ENCODE results near the gene FLT3. TPM values are rescaled to one million over a fixed set of nuclear protein-coding genes. Genes with fewer than 3 reads are reported as not detected.

FLT3 gene
- total RNA-seq, 4 donors from 2014 or later: 0.55 to 0.95 TPM; not detected in 2

- WGBS, 2 donors (ENCODE audit: low coverage in 1 of 2): 0% methylated on average over 5 to 11 of the region's 11 CpGs
- Histone ChIP-seq H3K4me3 (peak overlapping the region; percentile 84 to 100 (median 94)), H3K27ac (peak overlapping the region; percentile 98 to 100 (median 99)), H3K4me1 (peaks cover 4 to 29% (median 20%) of the 10 kb centered on the region in 4 donors), H3K27me3 (no peaks in the 10 kb centered on the region), H3K9me3 (no peaks in the 10 kb centered on the region), H3K36me3 (no peaks in the 10 kb centered on the region)
- TF ChIP-seq CTCF (IDR thresholded peaks at IDR 0.05) (no peak), POLR2AphosphoS5 (IDR thresholded peaks at IDR 0.05) (no peak), POLR2A (IDR thresholded peaks at IDR 0.05) (no peak), EP300 (IDR thresholded peaks at IDR 0.05; ENCODE audit: low read depth) (no peak)
- DNase-seq: no peak
- in situ Hi-C loops (cut with MboI; ENCODE audit: low pct_ligation_motif_present in 1 of 4, low pct_unique_long_range_greater_than_20kb in 1 of 4, low sequenced_read_pairs in 3 of 4): no loop called here
- intact Hi-C loops (cut with DNase I; ENCODE audit: low total_unique reads): no loop called here
These were observed 37.2 kb upstream of the FLT3 start for GRCh38 chr13:28137596-28137995.

GRCh38 chr13:28136916-28137315, 36.5 kb upstream of the FLT3 start:
- TF ChIP-seq POLR2A (IDR thresholded peaks at IDR 0.05): no peak
- no peak for TF ChIP-seq EP300 (IDR thresholded peaks at IDR 0.05; ENCODE audit: low read depth)
- TF ChIP-seq CTCF (IDR thresholded peaks at IDR 0.05): no peak
- no peak for TF ChIP-seq POLR2AphosphoS5 (IDR thresholded peaks at IDR 0.05)
- H3K4me3 ChIP-seq: peak overlapping the region in 3 of 4 donors; percentile 84 to 97 (median 90)
- H3K36me3 ChIP-seq: no peaks in the 10 kb centered on the region
- H3K27ac ChIP-seq: peak overlapping the region in 3 of 4 donors; percentile 98 to 100 (median 98)
- 28 to 30% methylated on average over 7 of the region's 7 CpGs for WGBS, 2 donors (ENCODE audit: low coverage in 1 of 2)
- H3K27me3 ChIP-seq: no peaks in the 10 kb centered on the region
- no peaks in the 10 kb centered on the region for H3K9me3 ChIP-seq
- H3K4me1 ChIP-seq: peaks cover 4 to 29% (median 20%) of the 10 kb centered on the region in 4 donors
- in situ Hi-C loops (cut with MboI; ENCODE audit: low pct_ligation_motif_present in 1 of 4, low pct_unique_long_range_greater_than_20kb in 1 of 4, low sequenced_read_pairs in 3 of 4): no loop called here
- DNase-seq: no peak
- intact Hi-C loops (cut with DNase I; ENCODE audit: low total_unique reads): no loop called here

- H3K27me3 ChIP-seq: no peaks in the 10 kb centered on the region
- WGBS, 2 donors (ENCODE audit: low coverage in 1 of 2): 88% methylated on average over 5 to 11 of the region's 11 CpGs
- H3K4me3 ChIP-seq: no peak overlapping the region
- no peak overlapping the region for H3K27ac ChIP-seq
- TF ChIP-seq EP300 (IDR thresholded peaks at IDR 0.05; ENCODE audit: low read depth) (no peak), POLR2A (IDR thresholded peaks at IDR 0.05) (no peak), CTCF (IDR thresholded peaks at IDR 0.05) (no peak), POLR2AphosphoS5 (IDR thresholded peaks at IDR 0.05) (no peak)
- in situ Hi-C loops (cut with MboI; ENCODE audit: low pct_ligation_motif_present in 1 of 4, low pct_unique_long_range_greater_than_20kb in 1 of 4, low sequenced_read_pairs in 3 of 4): no loop called here
- intact Hi-C loops (cut with DNase I; ENCODE audit: low total_unique reads): no loop called here
- no peak for DNase-seq
- H3K4me1 ChIP-seq: peaks cover 0 to 8% (median 0%) of the 10 kb centered on the region in 4 donors
- no peaks in the 10 kb centered on the region for H3K36me3 ChIP-seq
- no peaks in the 10 kb centered on the region for H3K9me3 ChIP-seq
These were observed 31.3 kb upstream of the FLT3 start for GRCh38 chr13:28131646-28132045.

- Histone ChIP-seq H3K27ac (no peak overlapping the region), H3K36me3 (no peaks in the 10 kb centered on the region), H3K9me3 (no peaks in the 10 kb centered on the region), H3K4me1 (peaks cover 0 to 7% (median 0%) of the 10 kb centered on the region in 4 donors), H3K27me3 (no peaks in the 10 kb centered on the region), H3K4me3 (no peak overlapping the region)
- no peak for DNase-seq
- no peak for TF ChIP-seq POLR2AphosphoS5 (IDR thresholded peaks at IDR 0.05)
- no peak for TF ChIP-seq EP300 (IDR thresholded peaks at IDR 0.05; ENCODE audit: low read depth)
- TF ChIP-seq POLR2A (IDR thresholded peaks at IDR 0.05): no peak
- no peak for TF ChIP-seq CTCF (IDR thresholded peaks at IDR 0.05)
- 49 to 54% methylated on average over 5 of the region's 5 CpGs for WGBS, 2 donors (ENCODE audit: low coverage in 1 of 2)
- intact Hi-C loops (cut with DNase I; ENCODE audit: low total_unique reads) (no loop called here), in situ Hi-C loops (cut with MboI; ENCODE audit: low pct_ligation_motif_present in 1 of 4, low pct_unique_long_range_greater_than_20kb in 1 of 4, low sequenced_read_pairs in 3 of 4) (no loop called here)
These were observed 29.7 kb upstream of the FLT3 start for GRCh38 chr13:28129911-28130693.
